Stimulated activated CD8-positive, alpha-beta memory T cell treated with anti-CD3 and anti-CD28 coated beads, Interleukin-12 subunit alpha, Interleukin-12 subunit beta, amount 100 ng/mL, for 4 hours (primary cell): Measurements from ENCODE around the gene GPR146.
A peak's percentile ranks its signal among the peaks of the same experiment; 100 is the strongest.

Source experiments
- DNase-seq: peaks from one replicate; pipeline ENCODE4 v3.0.0-alpha.2; 2020; ENCODE audit warnings: low read depth

GPR146 gene

GRCh38 chr7:1076184-1077072, 32.1 kb downstream of the GPR146 start:
- no peak for DNase-seq

- DNase-seq, result no peak
Observed at GRCh38 chr7:1078519-1078918, 34.2 kb downstream of the GPR146 start.

DNA sequence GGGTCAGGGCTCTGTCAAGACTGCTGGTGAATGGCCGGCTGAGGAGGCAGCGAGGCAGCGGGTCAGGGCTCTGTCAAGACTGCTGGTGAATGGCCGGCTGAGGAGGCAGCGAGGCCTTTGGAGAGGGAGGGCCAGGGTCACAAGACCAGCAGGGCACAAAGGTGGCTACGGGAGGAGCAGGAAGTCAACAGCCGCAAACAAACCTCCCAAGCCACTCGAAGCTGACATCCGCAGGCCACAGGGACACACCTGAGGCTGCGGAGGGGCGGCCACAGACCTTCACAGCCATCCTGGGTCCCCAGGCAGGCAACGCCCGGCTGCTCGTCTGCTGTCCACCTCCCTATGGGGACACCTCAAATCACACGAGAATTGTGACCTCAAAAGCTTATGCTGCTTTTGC, 34.6 kb downstream of the GPR146 start:
- no peak for DNase-seq

DNA sequence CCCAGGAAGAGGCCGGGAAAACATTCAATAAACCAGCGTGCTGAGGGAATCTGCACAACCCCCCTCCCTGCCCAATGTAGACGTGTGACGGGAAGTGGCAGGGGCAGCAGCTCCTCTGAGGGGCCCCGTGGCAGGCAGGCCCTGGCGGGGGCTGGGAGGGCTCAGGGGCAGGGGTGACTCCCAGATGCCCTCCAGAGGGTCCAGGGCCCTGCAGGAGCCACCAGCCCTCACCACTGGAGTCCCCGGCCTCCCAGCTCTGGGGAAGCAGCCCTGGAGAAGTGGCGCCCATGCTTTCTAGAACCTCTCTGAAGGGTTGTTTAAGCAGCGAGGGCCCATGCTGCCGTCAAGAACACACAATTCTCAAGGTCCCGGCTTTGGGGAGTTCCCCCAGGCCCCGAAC, 35.2 kb downstream of the GPR146 start:
- no peak for DNase-seq

GRCh38 chr7:1080252-1080920, 36.0 kb downstream of the GPR146 start:
- no peak for DNase-seq

GRCh38 chr7:1080921-1081255, 36.5 kb downstream of the GPR146 start:
- no peak for DNase-seq

GRCh38 chr7:1081336-1081735, 37.0 kb downstream of the GPR146 start:
- no peak for DNase-seq

GRCh38 chr7:1081931-1082401, 37.6 kb downstream of the GPR146 start:
- no peak for DNase-seq

DNA sequence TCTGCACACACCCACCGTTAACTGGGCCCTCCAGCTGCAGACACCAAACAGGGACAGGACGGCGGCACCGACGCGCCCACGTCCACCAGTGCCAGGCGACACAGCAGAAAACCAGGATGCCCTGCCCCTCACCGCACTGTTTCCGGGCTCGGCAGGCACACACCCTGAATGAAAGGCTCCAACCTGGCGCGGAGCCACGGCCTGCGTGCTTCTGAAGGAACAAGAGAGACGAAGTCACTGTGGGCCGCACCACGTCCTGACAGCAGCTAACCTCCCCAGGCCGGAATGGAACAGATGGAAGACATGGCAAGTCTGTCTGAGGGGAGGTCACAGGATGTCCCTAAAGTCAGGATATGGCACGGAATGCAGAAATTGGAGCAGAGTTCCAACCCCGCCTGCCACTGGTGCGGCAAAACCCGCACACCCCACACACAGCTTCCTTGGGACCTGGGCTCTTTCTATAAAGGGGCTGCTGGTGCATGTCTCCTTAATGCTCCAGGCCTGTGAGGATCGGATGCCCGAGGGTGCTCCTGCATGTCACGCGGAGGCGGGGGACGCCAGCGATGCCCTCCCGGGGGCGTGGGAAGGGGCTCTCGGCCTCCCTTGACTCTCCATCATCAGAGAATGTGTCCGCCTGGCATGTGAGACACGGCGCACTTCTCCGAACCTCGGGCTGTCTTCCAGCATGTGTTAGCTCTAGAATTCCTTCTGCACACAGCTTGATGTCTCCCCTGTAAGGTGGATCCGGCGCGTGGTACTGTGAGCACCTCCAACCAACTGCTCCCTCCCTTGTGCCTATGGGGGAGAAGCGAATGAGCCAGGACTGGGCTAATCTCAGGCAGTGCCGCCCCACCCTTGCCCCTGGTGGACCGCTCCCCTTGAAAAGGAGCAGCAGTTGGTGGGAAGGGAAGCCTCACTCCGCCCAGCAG, 39.6 kb downstream of the GPR146 start:
- no peak for DNase-seq

DNA sequence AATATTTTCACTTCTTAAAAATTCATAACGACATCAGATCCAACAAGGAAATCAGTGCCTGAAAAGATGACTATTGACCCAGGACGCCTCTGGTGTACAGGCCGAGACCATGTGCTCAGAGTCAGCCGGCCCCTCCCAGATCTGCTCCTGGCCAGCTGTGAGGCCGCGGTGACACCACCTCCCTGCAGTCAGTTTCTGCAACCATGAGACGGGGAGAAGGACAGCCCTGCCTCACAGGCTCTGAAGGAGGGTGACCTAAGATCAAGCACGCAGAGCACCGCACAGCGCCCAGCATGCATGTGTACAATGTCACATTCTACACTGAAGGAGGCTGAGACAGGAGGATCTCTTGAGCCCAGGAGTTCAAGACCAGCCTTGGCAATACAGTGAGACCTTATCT, 40.9 kb downstream of the GPR146 start:
- no peak for DNase-seq

GRCh38 chr7:1085910-1086421, 41.6 kb downstream of the GPR146 start:
- no peak for DNase-seq

DNA sequence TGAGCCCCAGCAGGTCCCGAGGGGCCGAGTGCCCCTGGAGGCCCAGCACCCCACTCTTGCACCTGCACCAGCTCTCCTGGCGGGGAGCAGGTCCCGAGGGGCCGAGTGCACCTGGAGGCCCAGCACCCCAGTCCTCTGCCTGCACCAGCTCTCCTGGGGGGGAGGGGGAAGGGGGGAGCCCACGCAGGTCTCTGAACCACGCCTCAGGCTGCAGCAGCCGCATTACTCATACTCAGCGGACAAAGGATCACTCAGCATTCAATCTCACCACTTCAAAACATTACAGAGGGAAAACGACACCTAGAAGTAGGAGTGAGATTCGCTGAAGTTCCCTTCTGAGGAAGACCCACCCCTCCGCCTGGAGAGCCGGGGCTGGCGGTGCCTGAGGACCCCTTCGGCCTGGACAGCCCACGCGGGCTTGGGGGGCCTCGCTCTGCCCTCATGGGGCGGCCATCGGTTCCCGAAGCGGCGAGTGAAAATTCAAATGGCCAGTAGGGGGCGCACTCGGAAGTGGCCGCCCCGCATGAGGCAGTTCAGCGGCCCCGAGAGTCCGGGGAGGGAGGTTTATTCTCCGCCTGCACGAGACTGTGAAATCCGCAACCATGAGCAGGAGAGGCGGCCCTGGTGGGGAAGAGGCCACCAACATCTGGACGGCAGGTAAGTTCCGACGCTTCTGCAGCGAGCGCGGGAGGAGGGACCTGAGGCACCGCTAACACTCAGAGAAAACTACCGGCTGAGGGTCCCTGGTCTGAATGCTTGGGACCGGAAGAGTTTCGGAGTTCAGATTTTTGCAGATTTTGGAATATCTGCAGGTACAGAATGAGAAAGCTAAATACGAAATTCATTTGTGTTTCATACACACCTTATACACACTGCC, 42.5 kb downstream of the GPR146 start:
- DNase-seq, result peak; percentile 39

DNA sequence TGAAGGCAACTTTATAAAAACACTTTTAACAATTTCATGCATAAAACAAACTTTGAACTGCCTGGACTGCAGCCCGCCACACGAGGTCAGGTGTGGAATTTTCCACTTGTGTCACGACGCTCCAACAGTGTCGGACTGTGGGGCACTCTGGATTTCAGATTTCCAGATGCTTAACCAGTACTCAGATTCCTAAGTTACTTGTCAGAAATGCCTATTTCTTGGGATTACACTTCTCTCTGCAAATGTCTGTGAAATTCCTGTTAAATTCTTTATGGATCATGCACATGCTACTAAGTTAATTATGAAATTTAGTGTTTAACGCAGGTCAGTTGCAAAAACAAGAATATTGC, 43.1 kb downstream of the GPR146 start:
- no peak for DNase-seq

- no peak for DNase-seq
Observed at GRCh38 chr7:1087952-1088920, 43.9 kb downstream of the GPR146 start, which contains the start of gene GPER1. TSS of gene GPER1 (plus strand) at chr7:1088113. CDS start at chr7:1091729, 3,616 bp downstream.

- no peak for DNase-seq
Observed at GRCh38 chr7:1090236-1090635, 45.9 kb downstream of the GPR146 start.

- no peak for DNase-seq
Observed at GRCh38 chr7:1090686-1091643, 46.6 kb downstream of the GPR146 start.

DNA sequence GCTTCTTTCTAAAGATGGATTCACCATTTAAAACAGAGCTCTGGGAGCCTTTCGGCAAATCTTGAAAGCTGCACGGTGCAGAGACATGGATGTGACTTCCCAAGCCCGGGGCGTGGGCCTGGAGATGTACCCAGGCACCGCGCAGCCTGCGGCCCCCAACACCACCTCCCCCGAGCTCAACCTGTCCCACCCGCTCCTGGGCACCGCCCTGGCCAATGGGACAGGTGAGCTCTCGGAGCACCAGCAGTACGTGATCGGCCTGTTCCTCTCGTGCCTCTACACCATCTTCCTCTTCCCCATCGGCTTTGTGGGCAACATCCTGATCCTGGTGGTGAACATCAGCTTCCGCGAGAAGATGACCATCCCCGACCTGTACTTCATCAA, 47.3 kb downstream of the GPR146 start:
- no peak for DNase-seq

DNA sequence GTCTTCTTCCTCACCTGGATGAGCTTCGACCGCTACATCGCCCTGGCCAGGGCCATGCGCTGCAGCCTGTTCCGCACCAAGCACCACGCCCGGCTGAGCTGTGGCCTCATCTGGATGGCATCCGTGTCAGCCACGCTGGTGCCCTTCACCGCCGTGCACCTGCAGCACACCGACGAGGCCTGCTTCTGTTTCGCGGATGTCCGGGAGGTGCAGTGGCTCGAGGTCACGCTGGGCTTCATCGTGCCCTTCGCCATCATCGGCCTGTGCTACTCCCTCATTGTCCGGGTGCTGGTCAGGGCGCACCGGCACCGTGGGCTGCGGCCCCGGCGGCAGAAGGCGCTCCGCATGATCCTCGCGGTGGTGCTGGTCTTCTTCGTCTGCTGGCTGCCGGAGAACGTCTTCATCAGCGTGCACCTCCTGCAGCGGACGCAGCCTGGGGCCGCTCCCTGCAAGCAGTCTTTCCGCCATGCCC, 47.9 kb downstream of the GPR146 start:
- DNase-seq, result no peak
